SKM-1 treated with dmso at 0.1 percent for 144 hours (cell line): ENCODE results near the gene PARD6A.
"Not testable (repeated sequence)": the region's sequence is repeated elsewhere in the genome, so short reads cannot be mapped to it uniquely, and the experiment has no call there.

Experiments used
- DNase-seq: peaks from one replicate; lab custom pipeline; 2025; ENCODE audit not compliant: unreplicated experiment; lab: John Stamatoyannopoulos, UW

Gene PARD6A

DNA sequence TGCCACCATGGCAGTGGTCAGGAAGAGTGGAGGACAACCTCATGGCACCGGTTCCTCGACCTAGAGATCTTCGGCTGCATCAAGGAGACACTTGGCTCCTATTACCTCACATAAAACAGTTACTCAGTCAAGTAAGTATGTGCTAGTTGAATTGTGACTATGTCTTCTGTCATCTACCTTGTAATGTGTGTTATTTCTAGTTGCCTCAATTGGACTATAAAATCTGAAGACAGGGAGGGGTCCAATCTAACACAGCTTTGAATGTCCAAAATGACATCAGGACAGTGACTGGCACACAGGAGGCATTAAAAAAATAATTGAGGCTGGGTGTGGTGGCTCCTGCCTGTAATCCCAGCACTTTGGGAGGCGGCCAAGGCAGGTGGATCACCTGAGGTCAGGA lies 23.0 kb downstream of the PARD6A start:
- no peak for DNase-seq

DNA sequence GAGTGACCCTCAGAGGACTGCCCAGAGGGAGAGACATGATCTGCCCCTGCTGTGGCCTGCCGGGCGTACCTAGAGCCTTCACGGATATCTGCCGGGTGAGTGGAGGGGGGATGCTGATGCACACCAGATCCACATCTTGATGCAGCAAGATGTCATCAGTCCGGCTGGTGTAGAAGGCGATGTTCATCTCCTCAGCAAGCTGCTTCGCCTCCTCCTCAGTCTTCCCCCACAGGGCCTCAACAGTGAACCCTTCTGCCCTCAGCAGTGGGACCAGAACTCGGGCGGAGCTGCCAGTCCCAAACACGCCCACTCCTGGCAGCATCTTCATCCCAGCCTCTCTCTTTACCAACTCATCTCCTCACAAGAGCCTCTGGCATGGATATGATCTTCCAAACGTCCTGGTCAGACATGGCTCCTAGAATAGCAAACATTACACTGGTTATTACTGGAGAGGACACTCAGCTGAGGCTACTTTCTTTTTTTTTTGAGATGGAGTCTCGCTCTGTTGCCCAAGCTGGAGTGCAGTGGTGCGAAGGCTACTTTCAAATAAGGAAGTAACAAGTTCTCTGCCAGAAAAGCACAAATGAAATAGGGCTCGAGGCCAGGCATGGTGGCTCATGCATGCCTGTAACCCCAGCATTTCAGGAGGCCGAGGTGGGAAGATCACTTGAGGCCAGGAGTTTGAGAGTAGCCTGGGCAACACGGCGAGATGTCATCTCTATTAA lies 24.8 kb downstream of the PARD6A start:
- DNase-seq = no peak

DNA sequence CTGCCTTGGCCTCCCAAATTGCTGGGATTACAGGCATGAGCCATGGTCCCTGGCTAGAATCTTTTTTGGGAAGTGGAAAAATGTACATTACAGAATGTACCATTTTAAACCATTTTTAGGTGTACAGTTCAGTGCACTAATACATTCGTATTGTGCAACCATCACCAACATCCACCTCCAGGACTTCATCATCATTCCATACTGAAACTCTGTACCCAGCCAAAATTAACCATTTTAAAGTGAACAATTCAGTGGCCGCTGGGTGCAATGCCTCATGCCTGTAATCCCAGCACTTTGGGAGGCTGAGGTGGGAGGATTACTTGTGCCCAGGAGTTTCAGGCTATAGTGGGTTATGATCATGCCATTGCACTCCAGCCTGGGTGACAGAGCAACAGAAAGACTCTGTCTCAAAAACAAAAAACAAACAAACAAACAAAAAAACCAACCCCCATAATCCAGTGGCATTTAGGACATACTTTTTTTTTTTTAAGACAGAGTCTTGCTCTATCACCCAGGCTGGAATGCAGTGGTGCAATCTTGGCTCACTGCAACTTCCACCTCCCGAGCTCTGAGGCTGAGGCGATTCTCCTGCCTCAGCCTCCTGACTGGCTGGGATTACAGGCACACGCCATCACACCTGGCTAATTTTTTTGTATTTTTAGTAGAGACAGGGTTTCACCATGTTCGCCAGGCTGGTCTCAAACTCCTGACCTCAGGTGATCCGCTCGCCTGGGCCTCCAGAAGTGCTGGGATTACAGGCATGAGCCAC lies 32.9 kb downstream of the PARD6A start:
- not testable (repeated sequence) for DNase-seq

DNA sequence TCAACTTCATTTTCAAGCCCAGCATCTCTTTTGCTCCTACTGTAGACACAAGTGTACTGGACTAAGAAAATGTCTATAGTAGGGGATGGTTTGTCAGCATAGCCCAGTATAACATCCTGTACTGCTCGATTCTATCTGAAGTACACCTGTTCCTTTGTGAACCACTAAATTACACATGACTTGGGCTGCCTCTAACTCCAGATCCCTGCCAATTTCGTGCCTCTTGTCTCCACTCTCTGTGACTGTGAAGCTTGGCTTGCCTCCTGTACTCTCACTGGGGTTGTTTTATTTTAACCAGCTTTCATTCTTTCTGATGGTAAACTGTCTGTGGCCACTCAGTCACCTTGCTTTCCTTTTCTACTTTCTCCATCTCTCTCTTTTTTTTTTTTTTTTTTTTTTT lies 33.9 kb downstream of the PARD6A start:
- no peak for DNase-seq

DNA sequence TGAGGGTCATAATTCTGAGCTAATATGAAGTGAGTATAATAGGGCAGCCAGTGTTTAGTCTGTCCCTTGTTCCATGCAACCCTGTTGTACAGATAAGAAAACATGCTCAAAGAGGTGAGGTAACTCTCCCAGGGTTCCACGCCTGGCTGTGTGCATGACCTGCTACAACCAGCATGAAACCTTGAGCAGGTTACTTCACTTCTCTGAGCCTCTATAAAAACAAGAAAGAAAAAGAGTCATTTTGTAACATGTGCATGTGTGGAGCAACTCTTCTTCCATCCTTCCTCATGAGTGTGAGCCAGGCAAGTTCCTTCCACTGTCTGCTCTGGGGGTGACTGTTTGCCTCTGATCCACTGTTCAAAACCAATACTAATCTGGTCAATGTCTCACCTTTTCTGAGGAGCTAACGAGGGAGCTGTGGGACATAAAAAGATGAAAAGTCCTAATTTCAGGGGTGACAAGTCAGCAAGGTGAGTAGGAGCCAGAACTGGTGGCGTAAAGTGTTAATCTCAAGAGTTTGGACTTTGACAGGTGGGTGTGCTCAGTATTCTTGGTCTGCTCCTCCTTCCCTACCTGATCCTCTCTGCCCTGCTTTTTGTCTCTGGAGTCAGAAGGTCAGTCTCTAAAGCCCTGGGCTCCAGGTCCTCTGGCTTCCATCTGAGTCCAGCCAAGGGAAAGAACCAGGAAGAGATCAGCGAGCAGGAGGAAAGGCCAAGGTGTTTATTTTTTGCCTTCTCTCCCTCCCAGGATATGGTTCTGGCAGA lies 36.8 kb downstream of the PARD6A start:
- DNase-seq = peak; percentile 84

DNA sequence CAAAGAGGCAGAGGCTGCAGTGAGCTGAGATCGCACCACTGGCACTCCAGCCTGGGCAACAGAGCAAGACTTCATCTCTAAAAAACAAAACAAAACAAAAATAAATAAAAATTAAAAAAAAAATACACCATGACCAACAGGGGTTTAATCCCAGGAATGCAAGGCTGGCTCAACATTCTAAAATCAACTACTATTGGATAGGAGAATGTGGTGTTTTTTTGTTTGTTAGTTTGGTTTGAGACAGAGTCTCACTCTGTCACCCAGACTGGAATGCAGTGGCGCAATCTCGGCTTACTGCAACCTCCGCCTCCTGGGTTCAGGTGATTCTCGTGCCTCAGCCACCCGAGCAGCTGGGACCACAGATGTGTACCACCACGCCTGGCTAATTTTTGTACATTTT lies 38.5 kb downstream of the PARD6A start:
- DNase-seq = no peak

DNA sequence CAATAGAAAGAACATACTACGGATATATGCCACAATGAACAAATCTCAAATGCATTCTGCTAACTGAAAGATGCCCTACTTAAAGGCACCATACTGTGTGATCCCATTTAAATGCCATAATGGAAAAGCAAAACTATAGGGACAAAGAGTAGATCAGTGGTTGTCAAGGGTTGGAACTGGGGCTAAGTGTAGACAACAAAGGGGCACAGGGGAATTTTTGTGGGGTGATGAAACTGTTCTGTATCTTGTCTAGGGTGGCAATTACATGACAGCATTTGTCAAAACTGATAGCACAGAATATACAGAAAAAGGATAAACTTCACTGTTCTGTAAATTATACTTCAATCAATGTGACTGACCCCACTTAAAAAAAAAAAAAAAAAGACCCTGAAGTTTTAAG lies 40.7 kb downstream of the PARD6A start:
- no peak for DNase-seq

DNA sequence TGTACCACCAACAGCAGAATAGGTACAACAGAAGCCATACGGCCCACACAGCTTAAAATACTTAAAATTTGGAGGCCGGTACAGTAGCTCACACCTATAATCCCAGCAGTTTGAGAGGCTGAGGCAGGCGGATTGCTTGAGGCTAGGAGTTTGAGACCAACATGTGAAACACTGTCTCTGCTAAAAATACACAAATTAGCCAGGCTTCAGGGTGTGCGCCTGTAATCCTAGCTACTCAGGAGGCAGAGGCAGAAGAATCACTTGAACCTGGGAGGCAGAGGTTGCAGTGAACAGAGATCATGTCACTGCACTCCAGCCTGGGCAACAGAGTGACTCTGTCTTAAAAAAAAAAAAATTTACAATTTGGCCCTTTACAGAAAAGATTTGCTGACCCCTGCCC lies 41.4 kb downstream of the PARD6A start:
- DNase-seq = no peak

DNA sequence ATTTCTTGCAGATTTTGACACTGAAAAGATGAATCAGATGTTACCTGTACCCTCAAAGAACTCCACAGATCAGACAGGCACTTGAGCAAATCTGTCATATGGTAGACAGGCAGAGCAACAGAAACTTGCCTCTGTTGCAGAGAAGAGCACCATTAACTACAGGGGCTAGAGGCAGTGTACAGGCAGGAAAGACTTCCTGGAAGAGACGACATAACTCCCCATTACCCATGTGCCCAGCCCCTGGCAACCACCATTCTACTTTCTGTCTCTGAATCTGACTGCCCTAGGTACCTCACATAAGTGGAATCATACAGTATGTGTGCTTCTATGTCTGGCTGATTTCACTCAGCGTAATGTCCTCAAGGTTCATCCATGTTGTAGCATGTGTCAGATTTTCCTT lies 42.9 kb downstream of the PARD6A start:
- no peak for DNase-seq

DNA sequence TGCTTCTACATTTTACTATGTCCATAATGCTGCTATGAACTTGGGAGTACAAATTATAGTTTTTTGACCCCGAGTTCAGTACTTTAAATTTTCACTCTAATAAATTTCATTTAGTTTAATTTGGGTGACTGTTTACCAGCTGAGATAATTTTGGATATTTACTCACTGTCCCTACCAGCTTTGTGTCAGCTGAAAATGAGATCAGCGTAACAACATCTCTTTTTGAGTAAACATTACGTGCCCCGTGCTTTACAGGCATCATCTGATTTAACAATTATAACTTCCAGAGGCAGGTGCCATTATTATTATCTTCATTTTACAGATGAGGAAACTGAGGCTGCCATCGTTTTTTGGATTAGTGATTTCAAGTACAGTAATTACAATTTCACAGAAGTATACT lies 43.4 kb downstream of the PARD6A start:
- no peak for DNase-seq

DNA sequence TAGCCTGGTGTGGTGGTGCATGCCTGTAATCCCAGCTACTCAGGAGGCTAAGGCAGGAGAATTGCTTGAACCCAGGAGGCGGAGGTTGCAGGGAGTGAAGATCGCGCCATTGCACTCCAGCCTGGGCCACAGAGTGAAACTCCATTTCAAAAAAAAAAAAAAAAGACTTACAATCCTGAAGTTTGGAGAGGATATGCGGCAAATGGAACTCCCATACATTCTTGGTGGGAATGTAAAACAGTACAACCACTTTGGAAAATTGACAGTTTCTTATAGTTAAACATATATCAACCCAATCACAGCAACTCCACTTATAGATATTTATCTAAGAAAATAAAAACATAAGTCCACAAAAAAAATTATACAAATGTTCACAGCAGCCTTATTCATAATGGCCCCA lies 46.5 kb downstream of the PARD6A start:
- DNase-seq = no peak

DNA sequence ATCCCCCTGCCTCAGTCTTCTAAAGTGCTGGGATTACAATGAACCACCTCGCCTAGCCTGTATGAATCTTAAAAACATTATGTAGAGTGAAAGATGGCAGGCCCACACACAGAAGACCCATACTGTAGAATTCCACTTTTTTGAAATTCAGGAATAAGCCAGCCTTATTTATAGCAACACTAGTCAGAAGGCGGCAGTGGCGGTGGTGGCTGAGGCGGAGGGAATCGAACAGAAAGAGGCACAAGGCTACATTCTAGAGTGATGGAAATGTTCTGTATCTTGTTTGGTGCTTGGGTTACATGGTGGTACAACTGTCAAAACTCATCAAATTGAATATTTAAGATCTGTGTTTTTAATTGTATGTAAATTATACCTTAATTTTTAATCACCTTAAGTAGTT lies 47.0 kb downstream of the PARD6A start:
- no peak for DNase-seq

DNA sequence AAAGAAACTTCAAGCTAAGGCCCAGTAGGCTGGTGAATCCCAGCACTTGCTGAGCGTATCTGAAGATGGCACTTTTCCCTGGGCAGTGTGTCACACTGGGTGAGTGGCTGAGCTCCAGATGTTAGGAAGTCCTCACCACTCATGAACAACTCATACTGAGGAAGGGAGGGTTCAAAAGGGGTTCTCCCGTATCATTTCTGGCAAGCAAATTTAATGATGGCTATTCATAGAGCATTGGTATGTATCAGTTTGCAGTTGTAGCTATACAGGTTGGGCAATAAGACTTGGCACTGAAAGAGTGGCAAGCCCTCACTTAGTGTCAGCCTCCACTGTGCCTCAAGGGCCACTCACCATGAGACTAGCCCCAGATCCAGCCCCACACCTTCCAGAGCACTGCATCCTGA lies 47.6 kb downstream of the PARD6A start:
- DNase-seq = no peak

DNA sequence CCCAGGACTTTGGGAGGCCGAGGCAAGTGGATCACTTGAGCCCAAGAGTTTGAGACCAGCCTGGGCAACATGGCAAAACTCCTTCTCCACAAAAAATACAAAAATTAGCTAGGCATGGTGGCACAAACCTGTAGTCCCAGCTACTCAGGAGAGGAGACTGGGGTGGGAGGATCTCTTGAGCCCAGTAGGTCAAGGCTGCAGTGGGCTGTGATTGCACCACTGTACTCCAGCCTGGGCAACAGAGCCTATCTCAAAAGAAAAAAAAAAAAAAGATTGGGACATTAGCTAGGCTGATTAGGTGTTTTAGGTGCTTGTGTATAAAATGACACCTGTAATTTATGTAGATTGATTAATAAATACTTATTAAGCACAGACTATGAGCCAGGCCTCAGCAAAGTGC lies 48.3 kb downstream of the PARD6A start:
- no peak for DNase-seq

DNA sequence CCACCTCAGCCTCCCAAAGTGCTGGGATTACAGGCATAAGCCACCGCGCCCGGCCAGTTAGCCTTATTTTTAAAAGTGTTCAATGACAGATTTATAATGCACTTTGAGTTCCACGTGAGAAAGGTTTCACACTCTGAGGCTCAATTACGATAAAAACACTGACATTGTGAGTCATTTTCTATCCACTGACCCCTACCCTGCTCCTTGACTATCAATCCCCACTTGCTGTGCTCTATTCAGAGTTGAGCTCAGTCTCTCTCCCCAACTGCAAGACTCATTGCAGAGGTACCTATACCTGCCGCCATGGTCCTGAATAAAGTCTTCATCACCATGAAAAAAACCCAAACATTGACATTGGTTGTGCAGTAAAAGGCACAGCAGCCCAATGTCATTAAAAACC lies 49.8 kb downstream of the PARD6A start:
- no peak for DNase-seq
